HEK293T (cell line): ENCODE data around the gene NCR3LG1.

Experiments used
- FOXA1 ChIP-seq: fragments of 450-650 bp; IDR thresholded peaks from 2 replicates; pipeline ENCODE4 v1.6.1; 2016; ENCODE audit warnings: mild to moderate bottlenecking
- FOXK2 ChIP-seq: fragments of 450-650 bp; IDR thresholded peaks from 2 replicates; pipeline ENCODE4 v1.6.1; 2016; ENCODE audit warnings: mild to moderate bottlenecking
- FOXM1 ChIP-seq: fragments of 450-650 bp; IDR thresholded peaks from 2 replicates; pipeline ENCODE4 v1.6.1; 2017; ENCODE audit warnings: mild to moderate bottlenecking, borderline replicate concordance
- NFRKB ChIP-seq: fragments of 450-650 bp; IDR thresholded peaks from 2 replicates; pipeline ENCODE4 v1.6.1; 2016; ENCODE audit warnings: mild to moderate bottlenecking, moderate library complexity
- ZNF384 ChIP-seq: fragments of 450-650 bp; IDR thresholded peaks from 2 replicates; pipeline ENCODE4 v1.6.1; 2016

DNA sequence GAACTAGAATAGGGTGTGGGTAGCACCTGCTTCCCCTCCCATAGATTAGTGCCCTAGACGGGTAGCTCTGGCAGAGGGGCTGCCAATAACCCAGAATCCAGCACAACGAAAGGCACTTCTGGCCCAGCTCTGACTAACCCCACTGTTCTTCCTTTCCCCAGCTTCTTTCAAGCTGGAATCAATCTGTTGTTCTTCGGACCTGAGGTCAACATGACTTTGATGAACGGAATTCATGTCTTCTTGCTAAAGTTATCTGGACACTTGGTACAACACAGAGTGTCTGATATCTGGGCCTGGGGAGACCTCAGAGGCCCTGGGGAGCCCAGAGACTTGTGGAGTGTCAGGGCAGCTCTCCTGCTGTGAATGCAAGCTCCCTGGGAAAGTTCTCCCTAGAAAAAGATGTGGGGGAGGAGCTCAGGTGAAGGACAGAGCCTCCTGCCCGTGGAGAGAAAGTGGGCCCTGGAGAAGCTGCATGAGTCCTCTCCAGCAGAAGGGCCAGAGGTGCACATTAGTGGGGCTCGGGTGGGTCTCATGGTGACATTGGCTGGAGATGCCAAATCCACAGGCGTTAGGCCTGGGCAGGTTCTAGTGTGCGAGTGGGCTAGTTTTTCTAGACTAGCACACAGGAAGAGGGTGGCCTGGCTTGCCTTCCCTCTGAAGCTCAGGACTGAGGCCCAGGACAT lies 30.6 kb downstream of the NCR3LG1 start:
- TF ChIP-seq NFRKB (no peak), FOXA1 (no peak), ZNF384 (no peak), FOXK2 (no peak), FOXM1 (no peak)
